K562 (cell line): ENCODE data around the gene SGO1. TPM values are rescaled to one million over a fixed set of nuclear protein-coding genes. Genes with fewer than 3 reads are reported as not detected.

ENCODE experiments used
- E2F5 ChIP-seq: sonication (generic); formaldehyde crosslinking; IDR thresholded peaks from 2 replicates; pipeline ENCODE4 v1.8.0; 2022; ENCODE audit warnings: mild to moderate bottlenecking, missing genetic modification reagents
- ERF ChIP-seq: fragments of 450-650 bp; formaldehyde crosslinking; IDR thresholded peaks from 2 replicates; pipeline ENCODE4 v1.4.0; 2020; ENCODE audit warnings: mild to moderate bottlenecking, mixed read lengths
- GABPB2 ChIP-seq: fragments of 250-450 bp; sonication (Bioruptor Pico); conservative IDR thresholded peaks from 2 replicates; pipeline ENCODE4 v1.5.1; 2021; ENCODE audit warnings: mild to moderate bottlenecking
- GATAD2B ChIP-seq: fragments of 450-650 bp; IDR thresholded peaks from 2 replicates; pipeline ENCODE4 v1.6.1; 2017; ENCODE audit warnings: mild to moderate bottlenecking, borderline replicate concordance
- ILF3 ChIP-seq: fragments of 450-650 bp; IDR thresholded peaks from 2 replicates; pipeline ENCODE4 v1.6.1; 2018; ENCODE audit warnings: antibody characterized with exemption, mild to moderate bottlenecking, moderate library complexity, borderline replicate concordance
- MIER1 ChIP-seq: fragments of 450-650 bp; IDR thresholded peaks from 2 replicates; pipeline ENCODE4 v1.6.1; 2016; ENCODE audit warnings: antibody characterized with exemption, mild to moderate bottlenecking, low read depth
- NFIC ChIP-seq: fragments of 450-650 bp; IDR thresholded peaks from 2 replicates; pipeline ENCODE4 v1.6.1; 2017; ENCODE audit warnings: mild to moderate bottlenecking, inconsistent platforms
- POLR2G ChIP-seq: fragments of 200-400 bp; formaldehyde crosslinking; IDR thresholded peaks from 2 replicates; pipeline ENCODE4 v1.6.1; 2017; ENCODE audit warnings: low read depth, mild to moderate bottlenecking, antibody characterized with exemption, low read length, moderate library complexity
- RBM22 ChIP-seq: fragments of 200-400 bp; formaldehyde crosslinking; IDR thresholded peaks from 2 replicates; pipeline ENCODE4 v1.6.1; 2018; ENCODE audit warnings: low read length, low read depth; ENCODE audit not compliant: poor library complexity, severe bottlenecking
- SAFB ChIP-seq: fragments of 200-400 bp; formaldehyde crosslinking; IDR thresholded peaks from 2 replicates; pipeline ENCODE4 v1.6.1; 2017; ENCODE audit warnings: low read depth, low read length, borderline replicate concordance
- SMARCA5 ChIP-seq: fragments of 450-650 bp; IDR thresholded peaks from 2 replicates; pipeline ENCODE4 v1.6.1; 2016
- ZFPM2 ChIP-seq: fragments of 250-450 bp; sonication (Bioruptor Pico); IDR thresholded peaks from 2 replicates; pipeline ENCODE4 v1.5.1; 2022; ENCODE audit warnings: mild to moderate bottlenecking
- ZKSCAN3 ChIP-seq: fragments of 250-450 bp; sonication (Bioruptor Pico); IDR thresholded peaks from 2 replicates; pipeline ENCODE4 v1.4.0; 2020
- ZNF561 ChIP-seq: fragments of 450-650 bp; formaldehyde crosslinking; conservative IDR thresholded peaks from 2 replicates; pipeline ENCODE4 v1.4.0; 2020; ENCODE audit warnings: mild to moderate bottlenecking, moderate library complexity
- ZZZ3 ChIP-seq: fragments of 450-650 bp; IDR thresholded peaks from 2 replicates; pipeline ENCODE4 v1.6.1; 2016; ENCODE audit warnings: antibody characterized with exemption, mild to moderate bottlenecking, moderate library complexity
- polyA plus RNA-seq, 8 experiments: library from polyadenylated mRNA; depleted of rRNA in 4 of 8; stranded (reverse) in 5 of 8; unstranded in 3 of 8; fragments of >200 nt; fragmentation: Nextera tagmentation in 2 of 8; fragmentation: Illumina TruSeq in 1 of 8; extraction: Ambion mirVana in 2 of 8; extraction: Trizol in 1 of 8; gene quantifications; 2 replicates each; pipeline versions ENCODE4 v1.2.1 to v1.2.3, GENCODE V29; 2011 to 2014; ENCODE audit warnings: inconsistent platforms in 1 of 8, missing spikeins in 1 of 8
- total RNA-seq, 7 experiments: library from RNA; depleted of rRNA in 6 of 7; stranded (reverse); fragments of >200 nt in 6 of 7; fragmentation: Illumina TruSeq in 2 of 7; extraction: Trizol in 2 of 7; gene quantifications; 2 replicates each; pipeline versions ENCODE4 v1.2.1 to v1.2.3, GENCODE V29; 2011 to 2021; ENCODE audit warnings: low replicate concordance in 1 of 7
- TF ChIP-seq, protein P1 (sequence below): fragments of 200-800 bp; sonication (Bioruptor generic); IDR thresholded peaks from 2 replicates; pipeline ENCODE4 v1.6.1; 2016; ENCODE audit warnings: missing genetic modification characterization, missing compliant biosample characterization
- TF ChIP-seq, protein P2 (sequence below): fragments of 250-450 bp; sonication (Bioruptor Pico); IDR thresholded peaks from 2 replicates; pipeline ENCODE4 v1.4.0; 2020; ENCODE audit warnings: mild to moderate bottlenecking, moderate library complexity, borderline replicate concordance

Gene SGO1
- total and polyA plus RNA-seq, 9 of the 15 experiments (the other 6 are each of a cell fraction or from before 2014, with no cell fraction given) = 13.7 to 57.3 (median 28.2) TPM

GRCh38 chr3:20185679-20186599 lies at the start of gene SGO1 (continued):
- TF ChIP-seq ILF3 (no peak), MIER1 (peak; percentile 79; the same call in 1 of the 2 replicates), POLR2G (peak; percentile 97), E2F5 (CRISPR knock-in tag) (no peak), ERF (CRISPR knock-in tag) (no peak), GATAD2B (0 out of 2 replicates have a peak, but pooled peaks have one; percentile 12), GABPB2 (no peak), ZZZ3 (0 out of 2 replicates have a peak, but pooled peaks have one; percentile 23), NFIC (no peak), ZFPM2 (CRISPR knock-in tag) (0 out of 2 replicates have a peak, but pooled peaks have one; percentile 45), ZKSCAN3 (CRISPR knock-in tag) (no peak), SMARCA5 (0 out of 2 replicates have a peak, but pooled peaks have one; percentile 51), RBM22 (no peak), SAFB (no peak), ZNF561 (CRISPR knock-in tag) (no peak)
- TF ChIP-seq, protein P1, sequence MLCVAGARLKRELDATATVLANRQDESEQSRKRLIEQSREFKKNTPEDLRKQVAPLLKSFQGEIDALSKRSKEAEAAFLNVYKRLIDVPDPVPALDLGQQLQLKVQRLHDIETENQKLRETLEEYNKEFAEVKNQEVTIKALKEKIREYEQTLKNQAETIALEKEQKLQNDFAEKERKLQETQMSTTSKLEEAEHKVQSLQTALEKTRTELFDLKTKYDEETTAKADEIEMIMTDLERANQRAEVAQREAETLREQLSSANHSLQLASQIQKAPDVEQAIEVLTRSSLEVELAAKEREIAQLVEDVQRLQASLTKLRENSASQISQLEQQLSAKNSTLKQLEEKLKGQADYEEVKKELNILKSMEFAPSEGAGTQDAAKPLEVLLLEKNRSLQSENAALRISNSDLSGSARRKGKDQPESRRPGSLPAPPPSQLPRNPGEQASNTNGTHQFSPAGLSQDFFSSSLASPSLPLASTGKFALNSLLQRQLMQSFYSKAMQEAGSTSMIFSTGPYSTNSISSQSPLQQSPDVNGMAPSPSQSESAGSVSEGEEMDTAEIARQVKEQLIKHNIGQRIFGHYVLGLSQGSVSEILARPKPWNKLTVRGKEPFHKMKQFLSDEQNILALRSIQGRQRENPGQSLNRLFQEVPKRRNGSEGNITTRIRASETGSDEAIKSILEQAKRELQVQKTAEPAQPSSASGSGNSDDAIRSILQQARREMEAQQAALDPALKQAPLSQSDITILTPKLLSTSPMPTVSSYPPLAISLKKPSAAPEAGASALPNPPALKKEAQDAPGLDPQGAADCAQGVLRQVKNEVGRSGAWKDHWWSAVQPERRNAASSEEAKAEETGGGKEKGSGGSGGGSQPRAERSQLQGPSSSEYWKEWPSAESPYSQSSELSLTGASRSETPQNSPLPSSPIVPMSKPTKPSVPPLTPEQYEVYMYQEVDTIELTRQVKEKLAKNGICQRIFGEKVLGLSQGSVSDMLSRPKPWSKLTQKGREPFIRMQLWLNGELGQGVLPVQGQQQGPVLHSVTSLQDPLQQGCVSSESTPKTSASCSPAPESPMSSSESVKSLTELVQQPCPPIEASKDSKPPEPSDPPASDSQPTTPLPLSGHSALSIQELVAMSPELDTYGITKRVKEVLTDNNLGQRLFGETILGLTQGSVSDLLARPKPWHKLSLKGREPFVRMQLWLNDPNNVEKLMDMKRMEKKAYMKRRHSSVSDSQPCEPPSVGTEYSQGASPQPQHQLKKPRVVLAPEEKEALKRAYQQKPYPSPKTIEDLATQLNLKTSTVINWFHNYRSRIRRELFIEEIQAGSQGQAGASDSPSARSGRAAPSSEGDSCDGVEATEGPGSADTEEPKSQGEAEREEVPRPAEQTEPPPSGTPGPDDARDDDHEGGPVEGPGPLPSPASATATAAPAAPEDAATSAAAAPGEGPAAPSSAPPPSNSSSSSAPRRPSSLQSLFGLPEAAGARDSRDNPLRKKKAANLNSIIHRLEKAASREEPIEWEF (CRISPR knock-in tag) = no peak
- TF ChIP-seq, protein P2, sequence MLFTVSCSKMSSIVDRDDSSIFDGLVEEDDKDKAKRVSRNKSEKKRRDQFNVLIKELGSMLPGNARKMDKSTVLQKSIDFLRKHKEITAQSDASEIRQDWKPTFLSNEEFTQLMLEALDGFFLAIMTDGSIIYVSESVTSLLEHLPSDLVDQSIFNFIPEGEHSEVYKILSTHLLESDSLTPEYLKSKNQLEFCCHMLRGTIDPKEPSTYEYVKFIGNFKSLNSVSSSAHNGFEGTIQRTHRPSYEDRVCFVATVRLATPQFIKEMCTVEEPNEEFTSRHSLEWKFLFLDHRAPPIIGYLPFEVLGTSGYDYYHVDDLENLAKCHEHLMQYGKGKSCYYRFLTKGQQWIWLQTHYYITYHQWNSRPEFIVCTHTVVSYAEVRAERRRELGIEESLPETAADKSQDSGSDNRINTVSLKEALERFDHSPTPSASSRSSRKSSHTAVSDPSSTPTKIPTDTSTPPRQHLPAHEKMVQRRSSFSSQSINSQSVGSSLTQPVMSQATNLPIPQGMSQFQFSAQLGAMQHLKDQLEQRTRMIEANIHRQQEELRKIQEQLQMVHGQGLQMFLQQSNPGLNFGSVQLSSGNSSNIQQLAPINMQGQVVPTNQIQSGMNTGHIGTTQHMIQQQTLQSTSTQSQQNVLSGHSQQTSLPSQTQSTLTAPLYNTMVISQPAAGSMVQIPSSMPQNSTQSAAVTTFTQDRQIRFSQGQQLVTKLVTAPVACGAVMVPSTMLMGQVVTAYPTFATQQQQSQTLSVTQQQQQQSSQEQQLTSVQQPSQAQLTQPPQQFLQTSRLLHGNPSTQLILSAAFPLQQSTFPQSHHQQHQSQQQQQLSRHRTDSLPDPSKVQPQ (CRISPR knock-in tag) = no peak
